HUES48 (cell line): ENCODE measurements around the gene MYLK3.
A peak's percentile ranks its signal among the peaks of the same experiment; 100 is the strongest.

Experiments
- H3K27ac ChIP-seq: one replicate; pipeline ENCODE4 v1.7.0; 2013; ENCODE audit warnings: low read depth, low read length, inconsistent platforms
- H3K27me3 ChIP-seq: 2 replicates; pipeline ENCODE4 v1.6.1; 2013; ENCODE audit warnings: mild to moderate bottlenecking, low read length; ENCODE audit not compliant: control insufficient read depth, insufficient read depth
- H3K36me3 ChIP-seq: 2 replicates; pipeline ENCODE4 v1.6.1; 2013; ENCODE audit warnings: low read length; ENCODE audit not compliant: control insufficient read depth, insufficient read depth
- H3K4me1 ChIP-seq: 2 replicates; pipeline ENCODE4 v1.6.1; 2013; ENCODE audit warnings: mild to moderate bottlenecking, low read length; ENCODE audit not compliant: control insufficient read depth, insufficient read depth
- H3K4me3 ChIP-seq: 2 replicates; pipeline ENCODE4 v1.5.1; 2013; ENCODE audit warnings: mild to moderate bottlenecking, low read depth, low read length
- H3K9ac ChIP-seq: 2 replicates; pipeline ENCODE4 v1.6.1; 2013; ENCODE audit warnings: mild to moderate bottlenecking, low read depth, low read length, moderate library complexity
- H3K9me3 ChIP-seq: 2 replicates; pipeline ENCODE4 v1.6.1; 2013; ENCODE audit warnings: low read length; ENCODE audit not compliant: control insufficient read depth, insufficient read depth

The MYLK3 gene

GRCh38 chr16:46757339-46758050 is 9.4 kb upstream of the MYLK3 start:
- H3K4me1 ChIP-seq, result peaks cover 12% of the 10 kb centered on the region; the same call in 1 of the 2 replicates
- no peak overlapping the region for H3K4me3 ChIP-seq

GRCh38 chr16:46756772-46757171 is 8.6 kb upstream of the MYLK3 start:
- H3K36me3 ChIP-seq, result no peaks in the 10 kb centered on the region
- H3K4me1 ChIP-seq, result peaks cover 12% of the 10 kb centered on the region; the same call in 1 of the 2 replicates
- no peak overlapping the region for H3K27ac ChIP-seq
- no peak overlapping the region for H3K4me3 ChIP-seq
- no peaks in the 10 kb centered on the region for H3K27me3 ChIP-seq
- no peaks in the 10 kb centered on the region for H3K9me3 ChIP-seq
- no peak overlapping the region for H3K9ac ChIP-seq

More at GRCh38 chr16:46757339-46758050, 9.4 kb upstream of the MYLK3 start:
- Histone ChIP-seq H3K9me3 (no peaks in the 10 kb centered on the region), H3K27ac (no peak overlapping the region), H3K9ac (no peak overlapping the region), H3K36me3 (no peaks in the 10 kb centered on the region), H3K27me3 (no peaks in the 10 kb centered on the region)

GRCh38 chr16:46753015-46753414 is 4.9 kb upstream of the MYLK3 start:
- H3K27me3 ChIP-seq, result no peaks in the 10 kb centered on the region
- no peak overlapping the region for H3K27ac ChIP-seq

GRCh38 chr16:46751381-46751780 is 3.2 kb upstream of the MYLK3 start:
- Histone ChIP-seq H3K4me3 (no peak overlapping the region), H3K27me3 (no peaks in the 10 kb centered on the region), H3K4me1 (peaks cover 9% of the 10 kb centered on the region), H3K9me3 (no peaks in the 10 kb centered on the region), H3K27ac (no peak overlapping the region), H3K9ac (no peak overlapping the region), H3K36me3 (no peaks in the 10 kb centered on the region)

More at GRCh38 chr16:46753015-46753414, 4.9 kb upstream of the MYLK3 start:
- Histone ChIP-seq H3K9ac (no peak overlapping the region), H3K4me1 (peaks cover 14% of the 10 kb centered on the region), H3K9me3 (no peaks in the 10 kb centered on the region), H3K36me3 (no peaks in the 10 kb centered on the region), H3K4me3 (no peak overlapping the region)

- Histone ChIP-seq H3K27me3 (no peaks in the 10 kb centered on the region), H3K9ac (no peak overlapping the region), H3K4me3 (no peak overlapping the region), H3K36me3 (no peaks in the 10 kb centered on the region), H3K27ac (peak overlapping the region; percentile 59), H3K9me3 (no peaks in the 10 kb centered on the region), H3K4me1 (peaks cover 9% of the 10 kb centered on the region)
Observed at GRCh38 chr16:46748775-46749705, 896 bp upstream of the MYLK3 start.

- no peak overlapping the region for H3K4me3 ChIP-seq
- no peaks in the 10 kb centered on the region for H3K9me3 ChIP-seq
- no peak overlapping the region for H3K9ac ChIP-seq
- H3K36me3 ChIP-seq, result no peaks in the 10 kb centered on the region
- peak overlapping the region; percentile 32 for H3K27ac ChIP-seq
- peaks cover 16% of the 10 kb centered on the region for H3K4me1 ChIP-seq
- H3K27me3 ChIP-seq, result no peaks in the 10 kb centered on the region
Observed at GRCh38 chr16:46746821-46747776, 1.0 kb downstream of the MYLK3 start.

- Histone ChIP-seq H3K4me3 (no peak overlapping the region), H3K4me1 (peaks cover 16% of the 10 kb centered on the region), H3K27me3 (no peaks in the 10 kb centered on the region), H3K9me3 (no peaks in the 10 kb centered on the region), H3K9ac (no peak overlapping the region), H3K27ac (no peak overlapping the region), H3K36me3 (no peaks in the 10 kb centered on the region)
Observed at GRCh38 chr16:46745617-46746016, 2.5 kb downstream of the MYLK3 start.

GRCh38 chr16:46743232-46743719 is 4.9 kb downstream of the MYLK3 start:
- Histone ChIP-seq H3K4me1 (peaks cover 10% of the 10 kb centered on the region; the same call in 1 of the 2 replicates), H3K36me3 (no peaks in the 10 kb centered on the region), H3K9ac (no peak overlapping the region), H3K27ac (no peak overlapping the region), H3K9me3 (no peaks in the 10 kb centered on the region), H3K4me3 (no peak overlapping the region), H3K27me3 (no peaks in the 10 kb centered on the region)

- H3K4me3 ChIP-seq, result no peak overlapping the region
- H3K27ac ChIP-seq, result no peak overlapping the region
- H3K9me3 ChIP-seq, result no peaks in the 10 kb centered on the region
- peaks cover 7% of the 10 kb centered on the region; the same call in 1 of the 2 replicates for H3K4me1 ChIP-seq
- no peaks in the 10 kb centered on the region for H3K36me3 ChIP-seq
- no peak overlapping the region for H3K9ac ChIP-seq
- H3K27me3 ChIP-seq, result no peaks in the 10 kb centered on the region
Observed at GRCh38 chr16:46739934-46740333, 8.2 kb downstream of the MYLK3 start.

- Histone ChIP-seq H3K4me1 (no peaks in the 10 kb centered on the region), H3K9ac (no peak overlapping the region), H3K9me3 (no peaks in the 10 kb centered on the region), H3K4me3 (no peak overlapping the region), H3K27ac (no peak overlapping the region), H3K27me3 (no peaks in the 10 kb centered on the region), H3K36me3 (no peaks in the 10 kb centered on the region)
Observed at GRCh38 chr16:46737621-46738214, 10.4 kb downstream of the MYLK3 start.
